Measurements from ENCODE around the gene MGMT. TPM values are rescaled to one million over a fixed set of nuclear protein-coding genes. Genes with fewer than 3 reads are reported as not detected.

MGMT gene
- total RNA-seq, 1 donor from 2014 or later: 19.4 TPM

DNA sequence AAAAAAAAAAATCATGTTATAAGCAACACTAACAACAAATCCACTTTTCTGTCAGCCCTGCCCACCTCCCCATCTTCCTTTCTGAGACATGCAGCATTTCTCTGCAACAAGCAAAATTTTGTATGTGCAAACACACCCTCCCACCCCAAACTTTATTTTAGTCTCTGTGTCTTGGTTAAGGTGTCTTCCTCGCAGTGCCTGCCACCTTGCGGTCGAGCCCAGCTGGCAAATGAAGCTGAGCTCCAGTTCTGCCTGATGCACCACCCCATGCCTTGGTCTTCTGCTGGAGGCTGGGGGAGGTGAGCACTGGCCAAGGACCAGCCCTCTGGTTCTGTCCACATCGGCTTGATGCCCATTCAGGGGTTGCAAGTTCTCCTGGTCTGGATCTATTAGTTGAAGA is 206.3 kb downstream of the MGMT start:
- no peaks in the 10 kb centered on the region for H3K27me3 ChIP-seq
- intact Hi-C loops (cut with DNase I): no loop called here
- no peak for ATAC-seq

GRCh38 chr10:129675027-129675769 is 208.2 kb downstream of the MGMT start:
- H3K4me1 ChIP-seq: no peaks in the 10 kb centered on the region
- intact Hi-C loops (cut with DNase I): no loop called here
- no peak overlapping the region for H3K27ac ChIP-seq
- no peak for DNase-seq
- H3K36me3 ChIP-seq: no peaks in the 10 kb centered on the region
- H3K27me3 ChIP-seq: no peaks in the 10 kb centered on the region
- TF ChIP-seq CTCF (IDR thresholded peaks at IDR 0.05): no peak
- ATAC-seq: no peak
- no peaks in the 10 kb centered on the region for H3K9me3 ChIP-seq
- H3K4me3 ChIP-seq: no peak overlapping the region

More for the DNA sequence above, 206.3 kb downstream of the MGMT start:
- DNase-seq: no peak
- no peaks in the 10 kb centered on the region for H3K36me3 ChIP-seq
- no peak overlapping the region for H3K27ac ChIP-seq
- peaks cover 5% of the 10 kb centered on the region for H3K9me3 ChIP-seq
- no peaks in the 10 kb centered on the region for H3K4me1 ChIP-seq
- no peak for TF ChIP-seq CTCF (IDR thresholded peaks at IDR 0.05)
- no peak overlapping the region for H3K4me3 ChIP-seq

GRCh38 chr10:129676014-129676413 is 209.0 kb downstream of the MGMT start:
- no peaks in the 10 kb centered on the region for H3K9me3 ChIP-seq
- intact Hi-C loops (cut with DNase I): no loop called here
- no peak overlapping the region for H3K4me3 ChIP-seq
- no peak for TF ChIP-seq CTCF (IDR thresholded peaks at IDR 0.05)
- no peaks in the 10 kb centered on the region for H3K36me3 ChIP-seq
- no peaks in the 10 kb centered on the region for H3K27me3 ChIP-seq
- H3K27ac ChIP-seq: no peak overlapping the region
- no peak for DNase-seq
- no peaks in the 10 kb centered on the region for H3K4me1 ChIP-seq
- no peak for ATAC-seq

DNA sequence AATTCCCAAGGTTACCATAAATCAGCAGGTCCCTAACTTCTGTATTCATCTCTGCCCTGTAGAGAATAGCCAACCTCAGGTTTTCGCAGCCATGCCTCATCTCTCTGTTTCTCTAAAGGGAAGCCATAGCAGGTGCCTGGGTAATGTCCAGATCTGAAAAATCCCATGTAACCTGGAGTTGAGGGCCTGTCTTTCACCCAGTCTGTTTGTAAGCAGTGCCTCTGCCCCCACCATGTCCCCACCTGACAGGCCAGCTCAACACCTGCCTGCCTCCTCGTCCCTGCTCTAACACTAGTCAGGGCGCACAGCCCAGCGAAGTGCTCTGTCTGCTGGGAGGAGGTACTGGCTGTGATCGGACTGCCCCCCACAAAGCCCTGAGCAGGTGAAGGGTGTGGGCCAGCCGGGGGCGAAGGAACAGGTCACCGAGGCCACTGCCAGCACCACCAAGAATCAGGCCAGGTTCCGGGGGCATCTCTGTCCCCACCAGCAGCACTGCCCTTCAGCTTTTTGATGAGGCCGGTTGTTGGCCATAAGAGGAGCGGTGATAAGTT is 210.4 kb downstream of the MGMT start:
- intact Hi-C loops (cut with DNase I): no loop called here
- Histone ChIP-seq H3K36me3 (no peaks in the 10 kb centered on the region), H3K27me3 (no peaks in the 10 kb centered on the region), H3K4me3 (no peak overlapping the region), H3K4me1 (no peaks in the 10 kb centered on the region), H3K9me3 (no peaks in the 10 kb centered on the region), H3K27ac (no peak overlapping the region)
- TF ChIP-seq CTCF (IDR thresholded peaks at IDR 0.05): no peak
- ATAC-seq: no peak
- no peak for DNase-seq

DNA sequence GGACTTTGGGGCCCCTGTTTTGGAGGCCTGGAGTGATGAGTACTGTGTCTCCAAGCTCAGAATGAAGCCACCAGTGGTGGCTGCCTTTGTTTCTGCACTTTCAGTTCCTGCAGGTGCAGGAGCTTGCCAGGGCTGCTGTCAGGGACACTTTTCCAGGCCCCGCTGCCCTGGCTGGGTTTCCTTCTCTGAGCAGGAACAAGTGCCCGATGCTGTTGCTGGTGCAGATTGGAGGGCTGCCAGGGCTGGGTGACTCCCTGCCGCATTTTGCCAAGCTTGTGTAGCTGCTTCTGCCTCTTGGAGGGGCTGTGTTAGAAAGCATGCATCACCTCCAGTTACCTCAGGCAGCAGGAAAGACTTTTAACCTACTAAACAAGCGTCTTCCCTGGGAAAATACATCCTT is 211.1 kb downstream of the MGMT start:
- DNase-seq (no peak), ATAC-seq (no peak)
- H3K27me3 ChIP-seq: no peaks in the 10 kb centered on the region
- no peaks in the 10 kb centered on the region for H3K36me3 ChIP-seq
- TF ChIP-seq CTCF (IDR thresholded peaks at IDR 0.05): no peak
- H3K9me3 ChIP-seq: no peaks in the 10 kb centered on the region
- no peak overlapping the region for H3K27ac ChIP-seq
- intact Hi-C loops (cut with DNase I): no loop called here
- no peaks in the 10 kb centered on the region for H3K4me1 ChIP-seq
- no peak overlapping the region for H3K4me3 ChIP-seq
